Measurements from ENCODE around the gene GUF1. TPM values are rescaled to one million over a fixed set of nuclear protein-coding genes. Genes with fewer than 3 reads are reported as not detected.

GUF1 gene
- total and polyA plus RNA-seq, 2 of the 13 experiments (the other 11 are each of a cell fraction or from before 2014, with no cell fraction given) = 10.3 to 24.6 TPM

DNA sequence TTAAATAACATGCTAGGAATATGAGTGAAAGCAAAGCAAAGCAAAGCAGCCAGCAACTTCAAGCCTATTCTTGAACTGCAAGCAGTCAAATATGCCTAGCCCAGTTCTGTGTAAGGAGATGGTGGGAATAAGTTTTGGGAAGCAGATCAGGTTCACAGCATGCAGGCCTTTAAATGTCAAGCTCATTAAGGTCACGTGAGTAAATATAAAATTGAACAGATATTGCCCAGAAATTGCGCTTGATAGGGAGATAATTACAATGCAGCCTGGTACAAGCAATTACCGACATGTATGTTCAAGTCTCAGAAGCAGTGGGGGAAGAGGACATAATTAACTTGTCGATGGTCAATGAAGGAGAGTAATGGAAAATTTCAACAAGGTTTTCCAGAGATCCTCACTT is 42.2 kb downstream of the GUF1 start:
- Histone ChIP-seq H3K27me3 (ENCODE audit: control insufficient read depth in 1 of 2, insufficient read depth in 2 of 2, low read length in 2 of 2) (no peaks in the 10 kb centered on the region), H3K79me2 (ENCODE audit: insufficient read depth, low read length) (peaks cover 8% of the 10 kb centered on the region), H3K9ac (ENCODE audit: insufficient read depth, low read depth, low read length) (no peak overlapping the region), H3K4me1 (ENCODE audit: insufficient read depth, low read length) (peaks cover 5% of the 10 kb centered on the region; the same call in 1 of the 2 replicates), H3K4me2 (ENCODE audit: low read depth, low read length) (no peak overlapping the region), H3K27ac (ENCODE audit: extremely low read length, insufficient read depth, low read length) (no peak overlapping the region), H2AFZ (ENCODE audit: low read length) (no peak overlapping the region), H4K20me1 (ENCODE audit: insufficient read depth, low read length) (no peaks in the 10 kb centered on the region), H3K36me3 (replicated peaks in 1 of 2; ENCODE audit: control insufficient read depth in 1 of 2, insufficient read depth in 2 of 2, low read length in 2 of 2) (no peaks in the 10 kb centered on the region), H3K4me3 (replicated peaks in 1 of 3; ENCODE audit: insufficient read depth in 1 of 3, low read depth in 2 of 3, low read length in 3 of 3) (no peak overlapping the region), H3K9me3 (ENCODE audit: low read length) (no peaks in the 10 kb centered on the region)
- WGBS (ENCODE audit: low lambda C conversion rate) = 96% methylated on average over 4 of the region's 4 CpGs
- intact Hi-C loops (cut with micrococcal nuclease; ENCODE audit: unreplicated experiment) = no loop called here
- ChIA-PET POLR2A (no interaction called here), CTCF (ENCODE audit: low intra/inter-chr PET ratio, low total read pairs) (no interaction called here)
- in situ Hi-C loops (cut with HindIII; ENCODE audit: extremely low pct_ligation_motif_present, low pct_unique_long_range_greater_than_20kb) = no loop called here
- ATAC-seq (no peak), FAIRE-seq (no peak), DNase-seq (ENCODE audit: low spot score) (no peak)
- no TSS peak for BruUV-seq (replicated peaks)
- no peak for TF ChIP-seq ZNF354B (CRISPR knock-in tag; IDR thresholded peaks at IDR 0.05)
- TF ChIP-seq, protein P1, sequence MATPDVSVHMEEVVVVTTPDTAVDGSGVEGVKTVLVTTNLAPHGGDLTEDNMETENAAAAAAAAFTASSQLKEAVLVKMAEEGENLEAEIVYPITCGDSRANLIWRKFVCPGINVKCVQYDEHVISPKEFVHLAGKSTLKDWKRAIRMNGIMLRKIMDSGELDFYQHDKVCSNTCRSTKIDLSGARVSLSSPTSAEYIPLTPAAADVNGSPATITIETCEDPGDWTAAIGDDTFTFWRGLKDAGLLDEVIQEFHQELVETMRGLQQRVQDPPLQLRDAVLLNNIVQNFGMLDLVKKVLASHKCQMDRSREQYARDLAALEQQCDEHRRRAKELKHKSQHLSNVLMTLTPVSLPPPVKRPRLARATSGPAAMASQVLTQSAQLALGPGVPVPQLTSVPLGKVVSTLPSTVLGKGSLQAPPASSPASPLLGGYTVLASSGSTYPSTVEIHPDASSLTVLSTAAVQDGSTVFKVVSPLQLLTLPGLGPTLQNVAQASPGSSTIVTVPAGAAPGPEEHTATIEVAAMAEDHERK (CRISPR knock-in tag; IDR thresholded peaks at IDR 0.05; ENCODE audit: low read depth) = no peak
- TF ChIP-seq SMAD1 (CRISPR knock-in tag; IDR thresholded peaks at IDR 0.05; ENCODE audit: borderline replicate concordance, low read depth) = no peak

DNA sequence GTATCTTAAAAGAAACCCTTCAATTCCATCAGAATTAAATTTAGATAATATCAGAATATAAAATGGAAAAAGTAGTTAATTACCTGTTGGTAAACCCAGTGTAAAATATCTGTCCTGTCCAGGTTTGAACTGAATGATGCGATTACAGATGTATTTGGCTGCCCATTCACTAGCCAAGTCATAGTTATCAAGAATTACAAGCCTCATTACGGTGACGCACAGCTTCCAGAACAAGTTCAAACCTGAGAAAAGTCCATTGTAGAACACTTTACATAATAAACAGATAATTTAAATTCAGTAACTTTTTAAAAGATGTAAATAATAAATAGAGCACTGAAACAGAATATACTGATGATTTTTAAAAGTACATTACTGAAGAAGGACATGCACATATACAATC is 43.8 kb downstream of the GUF1 start:
- TF ChIP-seq RBM22 (optimal IDR thresholded peaks at IDR 0.05; ENCODE audit: low read length) (no peak), ZSCAN25 (CRISPR knock-in tag; IDR thresholded peaks at IDR 0.05) (no peak), ZNF773 (CRISPR knock-in tag; IDR thresholded peaks at IDR 0.05; ENCODE audit: borderline replicate concordance) (no peak)
- no peak overlapping the region for H3K4me2 ChIP-seq (ENCODE audit: low read depth, low read length)
- no peak for DNase-seq (ENCODE audit: low spot score)
- no peak for FAIRE-seq
- POLR2A ChIA-PET = no interaction called here
- H3K4me3 ChIP-seq (replicated peaks in 1 of 3; ENCODE audit: insufficient read depth in 1 of 3, low read depth in 2 of 3, low read length in 3 of 3) = no peak overlapping the region
- intact Hi-C loops (cut with micrococcal nuclease; ENCODE audit: unreplicated experiment) = no loop called here
- CTCF ChIA-PET (ENCODE audit: low intra/inter-chr PET ratio, low total read pairs) = no interaction called here
- H3K9ac ChIP-seq (ENCODE audit: insufficient read depth, low read depth, low read length) = no peak overlapping the region
- no peaks in the 10 kb centered on the region; a peak in 1 of 5 replicates for H3K27me3 ChIP-seq (ENCODE audit: control insufficient read depth in 1 of 2, insufficient read depth in 2 of 2, low read length in 2 of 2)
- in situ Hi-C loops (cut with HindIII; ENCODE audit: extremely low pct_ligation_motif_present, low pct_unique_long_range_greater_than_20kb) = no loop called here
- no TSS peak for BruUV-seq (replicated peaks)
- WGBS (ENCODE audit: low lambda C conversion rate) = 95% methylated on average over 3 of the region's 3 CpGs
- no peak overlapping the region for H2AFZ ChIP-seq (ENCODE audit: low read length)
- peaks cover 11% of the 10 kb centered on the region for H3K79me2 ChIP-seq (ENCODE audit: insufficient read depth, low read length)
- no peak overlapping the region for H3K27ac ChIP-seq (ENCODE audit: extremely low read length, insufficient read depth, low read length)
- ATAC-seq = no peak
- H4K20me1 ChIP-seq (ENCODE audit: insufficient read depth, low read length) = no peaks in the 10 kb centered on the region
- no peaks in the 10 kb centered on the region for H3K36me3 ChIP-seq (replicated peaks in 1 of 2; ENCODE audit: control insufficient read depth in 1 of 2, insufficient read depth in 2 of 2, low read length in 2 of 2)
- peaks cover 11% of the 10 kb centered on the region; the same call in 1 of the 2 replicates for H3K4me1 ChIP-seq (ENCODE audit: insufficient read depth, low read length)
- no peaks in the 10 kb centered on the region for H3K9me3 ChIP-seq (ENCODE audit: low read length)

All from HepG2 (cell line).